Osteocyte (in vitro differentiated cells): Measurements from ENCODE around the gene ZBTB40. TPM values are rescaled to one million over a fixed set of nuclear protein-coding genes. Genes with fewer than 3 reads are reported as not detected.

Source experiments
- DNase-seq: peaks from one replicate; pipeline ENCODE4 v3.0.0; 2021; ENCODE audit warnings: mixed read lengths; ENCODE audit not compliant: unreplicated experiment; ENCODE audit errors: extremely low spot score
- H3K27ac Mint-ChIP-seq: one replicate; pipeline ENCODE4 v1.8.0; 2021; ENCODE audit warnings: mild to moderate bottlenecking, mixed read lengths; ENCODE audit not compliant: unreplicated experiment
- H3K27me3 Mint-ChIP-seq: one replicate; pipeline ENCODE4 v1.8.0; 2021; ENCODE audit warnings: mixed read lengths; ENCODE audit not compliant: unreplicated experiment
- H3K36me3 Mint-ChIP-seq: one replicate; pipeline ENCODE4 v1.8.0; 2021; ENCODE audit warnings: mixed read lengths; ENCODE audit not compliant: unreplicated experiment
- H3K4me1 Mint-ChIP-seq: one replicate; pipeline ENCODE4 v1.8.0; 2021; ENCODE audit warnings: mixed read lengths; ENCODE audit not compliant: unreplicated experiment
- H3K4me3 Mint-ChIP-seq: one replicate; pipeline ENCODE4 v1.8.0; 2021; ENCODE audit warnings: mild to moderate bottlenecking, moderate library complexity, mixed read lengths; ENCODE audit not compliant: unreplicated experiment
- H3K9me3 Mint-ChIP-seq: one replicate; pipeline ENCODE4 v1.8.0; 2021; ENCODE audit warnings: mixed read lengths; ENCODE audit not compliant: unreplicated experiment
- total RNA-seq: library from RNA; stranded (reverse); gene quantifications from 2 replicates; pipeline ENCODE4 v1.2.1, GENCODE V29; 2021
- TF ChIP-seq, protein P1 (sequence below): fragments of 200-600 bp; sonication (generic); IDR thresholded peaks from 2 replicates; pipeline ENCODE4 v1.5.0; 2021; ENCODE audit warnings: antibody characterized with exemption, mild to moderate bottlenecking, moderate library complexity

The ZBTB40 gene
- total RNA-seq, 1 donor from 2014 or later: 23.6 TPM

- peaks cover 15% of the 10 kb centered on the region for H3K36me3 Mint-ChIP-seq
- TF ChIP-seq, protein P1, sequence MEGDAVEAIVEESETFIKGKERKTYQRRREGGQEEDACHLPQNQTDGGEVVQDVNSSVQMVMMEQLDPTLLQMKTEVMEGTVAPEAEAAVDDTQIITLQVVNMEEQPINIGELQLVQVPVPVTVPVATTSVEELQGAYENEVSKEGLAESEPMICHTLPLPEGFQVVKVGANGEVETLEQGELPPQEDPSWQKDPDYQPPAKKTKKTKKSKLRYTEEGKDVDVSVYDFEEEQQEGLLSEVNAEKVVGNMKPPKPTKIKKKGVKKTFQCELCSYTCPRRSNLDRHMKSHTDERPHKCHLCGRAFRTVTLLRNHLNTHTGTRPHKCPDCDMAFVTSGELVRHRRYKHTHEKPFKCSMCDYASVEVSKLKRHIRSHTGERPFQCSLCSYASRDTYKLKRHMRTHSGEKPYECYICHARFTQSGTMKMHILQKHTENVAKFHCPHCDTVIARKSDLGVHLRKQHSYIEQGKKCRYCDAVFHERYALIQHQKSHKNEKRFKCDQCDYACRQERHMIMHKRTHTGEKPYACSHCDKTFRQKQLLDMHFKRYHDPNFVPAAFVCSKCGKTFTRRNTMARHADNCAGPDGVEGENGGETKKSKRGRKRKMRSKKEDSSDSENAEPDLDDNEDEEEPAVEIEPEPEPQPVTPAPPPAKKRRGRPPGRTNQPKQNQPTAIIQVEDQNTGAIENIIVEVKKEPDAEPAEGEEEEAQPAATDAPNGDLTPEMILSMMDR: no peak
- no peak overlapping the region for H3K4me3 Mint-ChIP-seq
- H3K9me3 Mint-ChIP-seq: peaks cover 17% of the 10 kb centered on the region
- no peaks in the 10 kb centered on the region for H3K27me3 Mint-ChIP-seq
- no peak overlapping the region for H3K27ac Mint-ChIP-seq
- no peak for DNase-seq
- H3K4me1 Mint-ChIP-seq: peaks cover 8% of the 10 kb centered on the region
Observed at GRCh38 chr1:22487781-22488180, 36.1 kb downstream of the ZBTB40 start.

GRCh38 chr1:22488319-22488718 lies 36.7 kb downstream of the ZBTB40 start:
- H3K4me1 Mint-ChIP-seq: peaks cover 8% of the 10 kb centered on the region
- no peak for DNase-seq
- peaks cover 17% of the 10 kb centered on the region for H3K9me3 Mint-ChIP-seq
- TF ChIP-seq, protein P1: no peak
- H3K4me3 Mint-ChIP-seq: no peak overlapping the region
- H3K36me3 Mint-ChIP-seq: peaks cover 15% of the 10 kb centered on the region
- H3K27me3 Mint-ChIP-seq: no peaks in the 10 kb centered on the region
- H3K27ac Mint-ChIP-seq: no peak overlapping the region

DNA sequence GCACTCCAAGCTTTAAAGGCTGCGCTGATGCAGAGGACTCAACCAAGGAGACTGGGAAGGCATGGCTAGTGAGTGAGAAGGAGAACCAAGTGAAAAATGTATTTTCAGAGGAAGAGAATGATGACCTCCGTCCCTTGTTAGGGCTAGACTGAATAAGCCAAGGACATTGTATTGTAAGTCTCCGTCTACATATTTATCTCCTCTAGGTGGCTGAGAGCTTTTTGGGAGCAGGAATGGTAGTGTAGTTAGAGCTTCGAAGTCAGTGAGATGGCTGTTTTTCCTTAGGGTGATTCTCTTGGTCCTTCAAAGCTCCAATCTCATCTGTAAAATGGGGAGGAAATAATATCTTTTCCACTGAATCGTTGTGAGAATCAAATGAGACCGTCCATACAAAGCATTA lies 37.6 kb downstream of the ZBTB40 start:
- TF ChIP-seq, protein P1: no peak
- Mint-ChIP-seq H3K4me1 (peaks cover 8% of the 10 kb centered on the region), H3K27ac (no peak overlapping the region), H3K36me3 (peaks cover 18% of the 10 kb centered on the region), H3K27me3 (no peaks in the 10 kb centered on the region), H3K9me3 (peaks cover 13% of the 10 kb centered on the region), H3K4me3 (no peak overlapping the region)
- DNase-seq: no peak

GRCh38 chr1:22489823-22490222 lies 38.2 kb downstream of the ZBTB40 start:
- no peak overlapping the region for H3K27ac Mint-ChIP-seq
- TF ChIP-seq, protein P1: no peak
- peaks cover 8% of the 10 kb centered on the region for H3K9me3 Mint-ChIP-seq
- no peaks in the 10 kb centered on the region for H3K27me3 Mint-ChIP-seq
- no peak overlapping the region for H3K4me3 Mint-ChIP-seq
- H3K4me1 Mint-ChIP-seq: peaks cover 8% of the 10 kb centered on the region
- H3K36me3 Mint-ChIP-seq: peaks cover 17% of the 10 kb centered on the region
- no peak for DNase-seq

DNA sequence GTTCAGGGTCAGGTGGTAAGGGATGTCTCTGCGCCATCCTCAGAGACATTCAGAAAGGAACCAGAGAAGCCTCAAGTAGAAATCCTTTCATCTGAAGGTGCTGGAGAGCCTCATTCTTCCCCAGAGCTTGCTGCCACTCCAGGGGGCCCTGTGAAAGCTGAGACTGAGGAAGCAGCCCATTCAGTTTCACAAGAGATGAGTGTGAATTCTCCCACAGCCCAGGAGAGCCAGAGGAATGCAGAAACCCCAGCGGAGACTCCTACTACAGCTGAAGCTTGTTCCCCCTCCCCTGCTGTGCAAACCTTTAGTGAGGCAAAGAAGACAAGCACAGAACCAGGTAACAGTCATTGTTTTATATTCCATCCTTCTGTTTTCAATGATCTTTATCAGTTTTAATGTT lies 38.7 kb downstream of the ZBTB40 start:
- no peak overlapping the region for H3K4me3 Mint-ChIP-seq
- TF ChIP-seq, protein P1: no peak
- H3K27ac Mint-ChIP-seq: no peak overlapping the region
- no peaks in the 10 kb centered on the region for H3K27me3 Mint-ChIP-seq
- no peak for DNase-seq
- H3K36me3 Mint-ChIP-seq: peaks cover 13% of the 10 kb centered on the region
- peaks cover 12% of the 10 kb centered on the region for H3K4me1 Mint-ChIP-seq
- H3K9me3 Mint-ChIP-seq: peaks cover 7% of the 10 kb centered on the region
